Regular cardiac myocyte (primary cell): ENCODE measurements around the gene GARIN1A. TPM values are rescaled to one million over a fixed set of nuclear protein-coding genes. Genes with fewer than 3 reads are reported as not detected.

ENCODE experiments used
- total RNA-seq: library from RNA; depleted of rRNA; stranded (reverse); fragments of >200 nt; gene quantifications from 2 replicates; pipeline ENCODE4 v1.2.3, GENCODE V29; 2014

GARIN1A gene
- total RNA-seq: 0.28 and 0.38 TPM in 2 replicates

DNA sequence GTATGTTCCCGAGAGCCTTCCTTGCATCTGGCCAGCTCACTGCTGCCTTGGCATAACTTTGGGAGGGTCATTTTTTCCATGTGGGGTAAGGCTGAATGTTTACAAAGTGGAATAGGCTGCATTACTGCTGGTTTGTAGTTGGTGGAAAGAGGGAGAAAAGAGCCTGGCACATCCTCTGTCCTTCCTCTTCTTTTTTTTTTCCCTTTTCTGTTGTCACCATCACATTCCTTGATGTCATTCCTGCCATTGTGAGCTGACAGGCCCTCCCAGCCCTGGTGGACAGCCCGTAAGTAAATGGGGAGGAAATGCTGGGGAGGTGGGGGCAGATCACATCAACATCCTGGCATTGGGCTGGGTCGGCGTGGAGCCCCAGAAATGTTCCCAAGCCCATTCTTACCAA, at the start of gene GARIN1A:
Gene GARIN1A (plus strand): TSS at position 301 of the 400 bp plus-strand sequence. CDS start 106 bp downstream, outside the sequence.

Other genes starting within 250 kb of the GARIN1A start
- gene HILPDA, start 216.4 kb upstream of the GARIN1A start, total RNA-seq: 24.9 and 224 TPM in 2 replicates
- gene METTL2B, start 195.5 kb upstream of the GARIN1A start, total RNA-seq: 33.8 and 47.4 TPM in 2 replicates
- gene CALU, start 67.1 kb downstream of the GARIN1A start, total RNA-seq: 1,245 and 1,624 TPM in 2 replicates
- not detected in 2 replicates for gene OPN1SW, start 103.5 kb downstream of the GARIN1A start, total RNA-seq
- 2.9 and 7.6 TPM in 2 replicates for gene CCDC136, start 119.7 kb downstream of the GARIN1A start, total RNA-seq
- gene FLNC, start 158.1 kb downstream of the GARIN1A start, total RNA-seq: 176 and 417 TPM in 2 replicates
- 87.6 and 163 TPM in 2 replicates for gene ATP6V1F, start 190.6 kb downstream of the GARIN1A start, total RNA-seq
- 0.19 and 1.4 TPM in 2 replicates for gene KCP, start 238.4 kb downstream of the GARIN1A start, total RNA-seq